IMR-90 (cell line): ENCODE results near the gene ZMIZ1. TPM values are rescaled to one million over a fixed set of nuclear protein-coding genes. Genes with fewer than 3 reads are reported as not detected.

ENCODE experiments used
- ATAC-seq: fragments of 200-7000 bp; cut with Tn5 transposase; 2 replicates; pipeline ENCODE4 v1.9.1; 2020; ENCODE audit warnings: low read depth, mild to moderate bottlenecking, moderate library complexity
- BruUV-seq: library from RNA; stranded (reverse); fragments of 400-500 nt; replicated peaks from 2 replicates; lab custom pipeline; 2021; lab: Mats Ljungman, UMichigan
- CTCF ChIA-PET: fragments of 300-600 bp; formaldehyde crosslinking; extraction: SDS; loops from one replicate; lab custom pipeline; 2021; ENCODE audit warnings: antibody characterized with exemption; lab: Yijun Ruan, JAX
- POLR2A ChIA-PET: fragments of 300-600 bp; sonication (Branson Sonifier 250); formaldehyde crosslinking; loops from one replicate; lab custom pipeline; 2022; ENCODE audit warnings: antibody characterized with exemption; ENCODE audit not compliant: unreplicated experiment; lab: Charles Lee
- DNase-seq: peaks from one replicate; pipeline ENCODE4 v3.0.0; 2013
- H2AFZ ChIP-seq: replicated peaks from 2 replicates; pipeline ENCODE3; 2013; ENCODE audit warnings: low read length, mild to moderate bottlenecking; ENCODE audit not compliant: poor library complexity
- H2AK5ac ChIP-seq: 2 replicates; pipeline ENCODE4 v1.6.1; 2013; ENCODE audit warnings: low read depth, low read length, inconsistent platforms
- H2AK9ac ChIP-seq: replicated peaks from 2 replicates; pipeline ENCODE3; 2013; ENCODE audit warnings: mild to moderate bottlenecking, low read depth, low read length, moderate library complexity; ENCODE audit not compliant: poor library complexity
- H2BK120ac ChIP-seq: 2 replicates; pipeline ENCODE4 v1.6.1; 2013; ENCODE audit warnings: low read depth, low read length, inconsistent platforms
- H2BK15ac ChIP-seq: 3 replicates; pipeline ENCODE4 v1.6.1; 2013; ENCODE audit warnings: low read depth, low read length, inconsistent platforms
- H2BK20ac ChIP-seq: 2 replicates; pipeline ENCODE4 v1.6.1; 2013; ENCODE audit warnings: low read depth, mild to moderate bottlenecking, inconsistent platforms, low read length, moderate library complexity
- H2BK5ac ChIP-seq: 2 replicates; pipeline ENCODE4 v1.6.1; 2013; ENCODE audit warnings: mild to moderate bottlenecking, low read depth, low read length, inconsistent platforms; ENCODE audit not compliant: poor library complexity, severe bottlenecking
- H3K14ac ChIP-seq: replicated peaks from 2 replicates; pipeline ENCODE4 v1.6.1; 2013; ENCODE audit warnings: low read depth, low read length, inconsistent platforms
- H3K18ac ChIP-seq: 2 replicates; pipeline ENCODE4 v1.6.1; 2013; ENCODE audit warnings: low read depth, low read length, control low read depth
- H3K23ac ChIP-seq: 2 replicates; pipeline ENCODE4 v1.6.1; 2013; ENCODE audit warnings: low read depth, low read length, inconsistent platforms
- H3K27ac ChIP-seq: 2 replicates; pipeline ENCODE4 v1.5.1; 2013; ENCODE audit warnings: mild to moderate bottlenecking, control low read depth, low read length; ENCODE audit not compliant: insufficient read depth
- H3K27me3 ChIP-seq: 2 replicates; pipeline ENCODE4 v1.6.1; 2013; ENCODE audit warnings: low read length; ENCODE audit not compliant: control insufficient read depth, insufficient read depth
- H3K36me3 ChIP-seq: 2 replicates; pipeline ENCODE4 v1.6.1; 2013; ENCODE audit warnings: low read length, mixed read lengths; ENCODE audit not compliant: control insufficient read depth, insufficient read depth
- H3K4ac ChIP-seq: 2 replicates; pipeline ENCODE4 v1.6.1; 2013; ENCODE audit warnings: low read depth, low read length, inconsistent platforms
- H3K4me1 ChIP-seq: 2 replicates; pipeline ENCODE4 v1.6.1; 2013; ENCODE audit warnings: low read length, mixed read lengths; ENCODE audit not compliant: control insufficient read depth, insufficient read depth
- H3K4me2 ChIP-seq: 2 replicates; pipeline ENCODE4 v1.6.1; 2013; ENCODE audit warnings: low read depth, mild to moderate bottlenecking, control low read depth, low read length, moderate library complexity
- H3K4me3 ChIP-seq: 2 replicates; pipeline ENCODE4 v1.5.1; 2013; ENCODE audit warnings: low read depth, mild to moderate bottlenecking, control low read depth, low read length, moderate library complexity; ENCODE audit not compliant: insufficient read depth
- H3K56ac ChIP-seq: 2 replicates; pipeline ENCODE4 v1.6.1; 2013; ENCODE audit warnings: low read length, inconsistent platforms; ENCODE audit not compliant: insufficient read depth; ENCODE audit errors: extremely low read depth
- H3K79me1 ChIP-seq, 2 experiments: 2 replicates each; pipeline ENCODE4 v1.6.1; 2013; ENCODE audit warnings: low read length in 2 of 2, inconsistent platforms in 1 of 2, low read depth in 1 of 2
- H3K9ac ChIP-seq: 2 replicates; pipeline ENCODE4 v1.6.1; 2013; ENCODE audit warnings: low read depth, low read length, control low read depth
- H3K9me1 ChIP-seq: 2 replicates; pipeline ENCODE4 v1.6.1; 2013; ENCODE audit warnings: low read length, inconsistent platforms; ENCODE audit not compliant: insufficient read depth
- H3K9me3 ChIP-seq: 2 replicates; pipeline ENCODE4 v1.6.1; 2013; ENCODE audit warnings: low read length; ENCODE audit not compliant: control insufficient read depth, insufficient read depth
- H4K20me1 ChIP-seq: 2 replicates; pipeline ENCODE4 v1.6.1; 2013; ENCODE audit warnings: low read length, inconsistent platforms; ENCODE audit not compliant: insufficient read depth
- H4K5ac ChIP-seq: 2 replicates; pipeline ENCODE4 v1.6.1; 2013; ENCODE audit warnings: mild to moderate bottlenecking, low read depth, low read length, control low read depth
- H4K8ac ChIP-seq, 2 experiments: 2 replicates each; pipeline ENCODE4 v1.6.1; 2013; ENCODE audit warnings: low read depth in 2 of 2, low read length in 2 of 2, control low read depth in 1 of 2, inconsistent platforms in 1 of 2
- H4K91ac ChIP-seq: 2 replicates; pipeline ENCODE4 v1.6.1; 2013; ENCODE audit warnings: low read depth, low read length, inconsistent platforms; ENCODE audit not compliant: insufficient read depth
- BHLHE40 ChIP-seq: fragments of 150-350 bp; IDR thresholded peaks from 2 replicates; pipeline ENCODE4 v1.6.1; 2016; ENCODE audit warnings: mild to moderate bottlenecking, low read depth, low read length
- CTCF ChIP-seq: conservative IDR thresholded peaks from 2 replicates; pipeline ENCODE4 v1.5.1; 2012; ENCODE audit warnings: mild to moderate bottlenecking, low read depth, low read length, improper control_type of control experiment
- NFE2L2 ChIP-seq: fragments of 150-350 bp; IDR thresholded peaks from 2 replicates; pipeline ENCODE4 v1.6.1; 2016; ENCODE audit warnings: low read depth, mild to moderate bottlenecking, low read length
- RAD21 ChIP-seq: IDR thresholded peaks from 2 replicates; pipeline ENCODE4 v1.6.1; 2012; ENCODE audit warnings: low read length, improper control_type of control experiment
- RCOR1 ChIP-seq: IDR thresholded peaks from 2 replicates; pipeline ENCODE4 v1.6.1; 2012; ENCODE audit warnings: mild to moderate bottlenecking, low read length, improper control_type of control experiment; ENCODE audit not compliant: insufficient replicate concordance
- SMC3 ChIP-seq: fragments of 150-350 bp; IDR thresholded peaks from 2 replicates; pipeline ENCODE4 v1.6.1; 2016; ENCODE audit warnings: low read depth, mild to moderate bottlenecking, antibody characterized with exemption, low read length, moderate library complexity
- USF2 ChIP-seq: fragments of 150-350 bp; IDR thresholded peaks from 2 replicates; pipeline ENCODE4 v1.6.1; 2017; ENCODE audit warnings: mild to moderate bottlenecking, antibody characterized with exemption, low read length, low read depth
- WGBS, 2 experiments: methylation state at CpG; one replicate each; pipeline versions ENCODE4 v1.1.5 to v1.1.7; 2013; ENCODE audit warnings: missing lambda C conversion rate in 2 of 2; ENCODE audit not compliant: insufficient read length in 1 of 2; ENCODE audit errors: extremely low coverage in 2 of 2; 5-methylcytosine and 5-hydroxymethylcytosine counted together
- dilution Hi-C: fragments of 300-500 bp; cut with HindIII; formaldehyde crosslinking; loops from one replicate; pipeline ENCODE4 v1.14.3; 2018; ENCODE audit warnings: low sequenced_read_pairs; ENCODE audit not compliant: unreplicated experiment
- in situ Hi-C: fragments of 300-500 bp; cut with MboI; formaldehyde crosslinking; loops from 3 replicates; pipeline ENCODE4 v1.14.3; 2019; ENCODE audit warnings: low sequenced_read_pairs, inconsistent platforms, mixed read lengths
- intact Hi-C: fragments of 100-400 bp; cut with micrococcal nuclease; formaldehyde crosslinking; loops from 2 replicates; pipeline ENCODE4 v1.10.0; 2022
- polyA plus RNA-seq, 3 experiments: library from polyadenylated mRNA; depleted of rRNA; stranded (reverse); fragments of >200 nt; gene quantifications; 2 replicates each; pipeline ENCODE4 v1.2.3, GENCODE V29; 2012; ENCODE audit warnings: low replicate concordance in 1 of 3
- total RNA-seq: library from RNA; depleted of rRNA; stranded (reverse); fragments of >200 nt; gene quantifications from 2 replicates; pipeline ENCODE4 v1.2.3, GENCODE V29; 2012

ZMIZ1 gene
- total and polyA plus RNA-seq, 2 of the 4 experiments (the other 2 are of a cell fraction), result 6.6 to 48.7 TPM

GRCh38 chr10:79335094-79335469 lies 266.3 kb downstream of the ZMIZ1 start:
- Histone ChIP-seq H3K4ac (peak overlapping the region; percentile 98), H2BK5ac (peak overlapping the region; percentile 71), H3K4me3 (no peak overlapping the region), H3K4me2 (no peak overlapping the region), H2AK5ac (peak overlapping the region; percentile 85), H2BK15ac (peak overlapping the region; percentile 63; the same call in 1 of the 3 replicates), H3K4me1 (peaks cover 9% of the 10 kb centered on the region; the same call in 1 of the 2 replicates), H4K91ac (peak overlapping the region; percentile 38), H3K23ac (no peak overlapping the region; the same call in 1 of the 2 replicates), H3K36me3 (no peaks in the 10 kb centered on the region), H3K27ac (no peak overlapping the region; the same call in 1 of the 2 replicates), H3K27me3 (no peaks in the 10 kb centered on the region), H4K20me1 (no peaks in the 10 kb centered on the region), H3K18ac (peak overlapping the region; percentile 9; the same call in 1 of the 2 replicates), H3K9me1 (peaks cover 19% of the 10 kb centered on the region), H3K14ac (peak overlapping the region; percentile 96; the same call in 1 of the 2 replicates), H4K5ac (no peak overlapping the region; the same call in 1 of the 2 replicates), H3K56ac (no peak overlapping the region), H2AK9ac (no peak overlapping the region), H3K79me1 (no peaks in the 10 kb centered on the region; a peak in 1 of 4 replicates), H3K9ac (no peak overlapping the region), H4K8ac (peak overlapping the region in 1 of 2 experiments; percentile 32; a peak in 2 of 4 replicates), H3K9me3 (no peaks in the 10 kb centered on the region), H2BK120ac (peak overlapping the region; percentile 98), H2AFZ (no peak overlapping the region), H2BK20ac (peak overlapping the region; percentile 96)
- CTCF ChIA-PET, result interaction anchor here (1.1 kb wide), 1 partner anchor 42 kb away, joined by 3 read pairs; no protein-coding TSS in a partner anchor
- POLR2A ChIA-PET, result no interaction called here
- WGBS, 2 experiments, result 80% methylated on average over 1 of the region's 2 CpGs; no CpG with 5 or more reads in 1 of the 2 experiments
- no peak for TF ChIP-seq RCOR1
- TF ChIP-seq USF2, result no peak
- no peak for TF ChIP-seq NFE2L2
- TF ChIP-seq BHLHE40, result no peak
- TF ChIP-seq SMC3, result no peak
- TF ChIP-seq RAD21, result no peak
- TF ChIP-seq CTCF, result no peak
- in situ Hi-C loops, result no loop called here
- no peak for DNase-seq
- intact Hi-C loops, result no loop called here
- dilution Hi-C loops, result no loop called here
- BruUV-seq, result no TSS peak
- no peak for ATAC-seq
